ENCODE results near the gene SF3A2. TPM values are rescaled to one million over a fixed set of nuclear protein-coding genes. Genes with fewer than 3 reads are reported as not detected.

SF3A2 gene
- total and polyA plus RNA-seq, 4 donors = 29.2 to 97.8 (median 56.3) TPM

GRCh38 chr19:2202366-2202765 is 34.3 kb upstream of the SF3A2 start:
- no peak for DNase-seq (ENCODE audit: low read depth in 4 of 6, low spot score in 6 of 6)
- Histone ChIP-seq H3K4me1 (ENCODE audit: control insufficient read depth, insufficient read depth, low read length) (no peaks in the 10 kb centered on the region), H3K4me3 (ENCODE audit: low read depth, low read length) (no peak overlapping the region), H3K36me3 (ENCODE audit: control insufficient read depth, insufficient read depth, low read length) (peaks cover 94% of the 10 kb centered on the region), H3K27me3 (ENCODE audit: control insufficient read depth, insufficient read depth, low read length) (no peaks in the 10 kb centered on the region), H3K9me3 (ENCODE audit: control insufficient read depth, insufficient read depth, low read length) (no peaks in the 10 kb centered on the region), H3K27ac (ENCODE audit: low read depth, low read length) (no peak overlapping the region)
- WGBS (ENCODE audit: insufficient coverage) = 86% methylated on average over 15 of the region's 15 CpGs

GRCh38 chr19:2207008-2207407 is 29.6 kb upstream of the SF3A2 start:
- no peak for DNase-seq (ENCODE audit: low read depth in 4 of 6, low spot score in 6 of 6)
- H3K36me3 ChIP-seq (ENCODE audit: control insufficient read depth, insufficient read depth, low read length) = peaks cover 96% of the 10 kb centered on the region
- H3K27me3 ChIP-seq (ENCODE audit: control insufficient read depth, insufficient read depth, low read length) = no peaks in the 10 kb centered on the region
- WGBS (ENCODE audit: insufficient coverage) = 86% methylated on average over 6 of the region's 15 CpGs
- H3K27ac ChIP-seq (ENCODE audit: low read depth, low read length) = no peak overlapping the region
- H3K4me3 ChIP-seq (ENCODE audit: low read depth, low read length) = no peak overlapping the region
- no peaks in the 10 kb centered on the region for H3K9me3 ChIP-seq (ENCODE audit: control insufficient read depth, insufficient read depth, low read length)
- no peaks in the 10 kb centered on the region for H3K4me1 ChIP-seq (ENCODE audit: control insufficient read depth, insufficient read depth, low read length)

GRCh38 chr19:2207991-2208860 is 28.4 kb upstream of the SF3A2 start:
- no peak overlapping the region for H3K27ac ChIP-seq (ENCODE audit: low read depth, low read length)
- H3K4me3 ChIP-seq (ENCODE audit: low read depth, low read length) = no peak overlapping the region
- H3K9me3 ChIP-seq (ENCODE audit: control insufficient read depth, insufficient read depth, low read length) = no peaks in the 10 kb centered on the region
- no peaks in the 10 kb centered on the region for H3K27me3 ChIP-seq (ENCODE audit: control insufficient read depth, insufficient read depth, low read length)
- WGBS (ENCODE audit: insufficient coverage) = 79% methylated on average over 28 of the region's 36 CpGs
- peaks cover 96% of the 10 kb centered on the region for H3K36me3 ChIP-seq (ENCODE audit: control insufficient read depth, insufficient read depth, low read length)
- no peak for DNase-seq (ENCODE audit: low read depth in 4 of 6, low spot score in 6 of 6)
- no peaks in the 10 kb centered on the region for H3K4me1 ChIP-seq (ENCODE audit: control insufficient read depth, insufficient read depth, low read length)

DNA sequence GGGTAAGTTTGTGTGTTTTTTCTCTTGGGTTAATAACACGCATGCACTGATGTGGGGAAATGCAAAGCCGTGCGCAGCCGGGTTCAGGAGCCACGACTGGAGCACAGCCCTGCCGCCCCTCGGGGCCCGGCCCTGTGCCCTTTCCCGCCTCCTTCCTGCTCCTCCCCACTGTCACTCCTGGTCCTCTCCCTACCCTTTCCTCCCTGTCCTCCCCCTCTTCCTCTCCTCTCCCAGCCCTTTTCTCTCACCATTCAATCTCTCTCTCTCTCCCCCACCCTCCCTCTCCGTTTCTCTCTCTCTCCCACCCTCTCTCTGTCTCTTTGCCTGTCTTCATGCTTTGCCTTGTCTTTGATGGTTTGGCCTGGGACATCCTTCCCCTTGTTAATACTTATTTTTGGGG is 27.6 kb upstream of the SF3A2 start:
- 85% methylated on average over 10 of the region's 10 CpGs for WGBS (ENCODE audit: insufficient coverage)
- Histone ChIP-seq H3K27ac (ENCODE audit: low read depth, low read length) (no peak overlapping the region), H3K36me3 (ENCODE audit: control insufficient read depth, insufficient read depth, low read length) (peaks cover 96% of the 10 kb centered on the region), H3K27me3 (ENCODE audit: control insufficient read depth, insufficient read depth, low read length) (no peaks in the 10 kb centered on the region), H3K4me3 (ENCODE audit: low read depth, low read length) (no peak overlapping the region), H3K4me1 (ENCODE audit: control insufficient read depth, insufficient read depth, low read length) (no peaks in the 10 kb centered on the region), H3K9me3 (ENCODE audit: control insufficient read depth, insufficient read depth, low read length) (no peaks in the 10 kb centered on the region)
- no peak for DNase-seq (ENCODE audit: low read depth in 4 of 6, low spot score in 6 of 6)

GRCh38 chr19:2209408-2209807 is 27.2 kb upstream of the SF3A2 start:
- Histone ChIP-seq H3K4me1 (ENCODE audit: control insufficient read depth, insufficient read depth, low read length) (no peaks in the 10 kb centered on the region), H3K9me3 (ENCODE audit: control insufficient read depth, insufficient read depth, low read length) (no peaks in the 10 kb centered on the region), H3K36me3 (ENCODE audit: control insufficient read depth, insufficient read depth, low read length) (peaks cover 96% of the 10 kb centered on the region), H3K27me3 (ENCODE audit: control insufficient read depth, insufficient read depth, low read length) (no peaks in the 10 kb centered on the region), H3K4me3 (ENCODE audit: low read depth, low read length) (no peak overlapping the region), H3K27ac (ENCODE audit: low read depth, low read length) (no peak overlapping the region)
- WGBS (ENCODE audit: insufficient coverage) = 92% methylated on average over 15 of the region's 17 CpGs
- DNase-seq (ENCODE audit: low read depth in 4 of 6, low spot score in 6 of 6) = no peak

- 93% methylated on average over 21 of the region's 21 CpGs for WGBS (ENCODE audit: insufficient coverage)
- no peak overlapping the region for H3K27ac ChIP-seq (ENCODE audit: low read depth, low read length)
- H3K27me3 ChIP-seq (ENCODE audit: control insufficient read depth, insufficient read depth, low read length) = no peaks in the 10 kb centered on the region
- H3K36me3 ChIP-seq (ENCODE audit: control insufficient read depth, insufficient read depth, low read length) = peaks cover 98% of the 10 kb centered on the region
- no peaks in the 10 kb centered on the region for H3K4me1 ChIP-seq (ENCODE audit: control insufficient read depth, insufficient read depth, low read length)
- H3K9me3 ChIP-seq (ENCODE audit: control insufficient read depth, insufficient read depth, low read length) = no peaks in the 10 kb centered on the region
- H3K4me3 ChIP-seq (ENCODE audit: low read depth, low read length) = no peak overlapping the region
- DNase-seq (ENCODE audit: low read depth in 4 of 6, low spot score in 6 of 6) = no peak
These were observed 26.4 kb upstream of the SF3A2 start for GRCh38 chr19:2210206-2210605.

- Histone ChIP-seq H3K36me3 (ENCODE audit: control insufficient read depth, insufficient read depth, low read length) (peaks cover 100% of the 10 kb centered on the region), H3K27me3 (ENCODE audit: control insufficient read depth, insufficient read depth, low read length) (no peaks in the 10 kb centered on the region), H3K4me1 (ENCODE audit: control insufficient read depth, insufficient read depth, low read length) (no peaks in the 10 kb centered on the region), H3K27ac (ENCODE audit: low read depth, low read length) (no peak overlapping the region), H3K9me3 (ENCODE audit: control insufficient read depth, insufficient read depth, low read length) (no peaks in the 10 kb centered on the region), H3K4me3 (ENCODE audit: low read depth, low read length) (no peak overlapping the region)
- no peak for DNase-seq (ENCODE audit: low read depth in 4 of 6, low spot score in 6 of 6)
- 96% methylated on average over 33 of the region's 33 CpGs for WGBS (ENCODE audit: insufficient coverage)
These were observed 25.5 kb upstream of the SF3A2 start for GRCh38 chr19:2210987-2211740.

GRCh38 chr19:2212861-2213711 is 23.5 kb upstream of the SF3A2 start:
- WGBS (ENCODE audit: insufficient coverage) = 94% methylated on average over 21 of the region's 21 CpGs
- H3K4me1 ChIP-seq (ENCODE audit: control insufficient read depth, insufficient read depth, low read length) = no peaks in the 10 kb centered on the region
- H3K27ac ChIP-seq (ENCODE audit: low read depth, low read length) = no peak overlapping the region
- no peaks in the 10 kb centered on the region for H3K9me3 ChIP-seq (ENCODE audit: control insufficient read depth, insufficient read depth, low read length)
- H3K27me3 ChIP-seq (ENCODE audit: control insufficient read depth, insufficient read depth, low read length) = no peaks in the 10 kb centered on the region
- DNase-seq (ENCODE audit: low read depth in 4 of 6, low spot score in 6 of 6) = no peak
- H3K4me3 ChIP-seq (ENCODE audit: low read depth, low read length) = no peak overlapping the region
- H3K36me3 ChIP-seq (ENCODE audit: control insufficient read depth, insufficient read depth, low read length) = peaks cover 100% of the 10 kb centered on the region

GRCh38 chr19:2213799-2214198 is 22.8 kb upstream of the SF3A2 start:
- Histone ChIP-seq H3K4me3 (ENCODE audit: low read depth, low read length) (no peak overlapping the region), H3K4me1 (ENCODE audit: control insufficient read depth, insufficient read depth, low read length) (no peaks in the 10 kb centered on the region), H3K9me3 (ENCODE audit: control insufficient read depth, insufficient read depth, low read length) (no peaks in the 10 kb centered on the region), H3K36me3 (ENCODE audit: control insufficient read depth, insufficient read depth, low read length) (peaks cover 100% of the 10 kb centered on the region), H3K27me3 (ENCODE audit: control insufficient read depth, insufficient read depth, low read length) (no peaks in the 10 kb centered on the region), H3K27ac (ENCODE audit: low read depth, low read length) (no peak overlapping the region)
- DNase-seq (ENCODE audit: low read depth in 4 of 6, low spot score in 6 of 6) = no peak
- 80% methylated on average over 25 of the region's 26 CpGs for WGBS (ENCODE audit: insufficient coverage)
